ENCODE measurements around the gene DGKI. TPM values are rescaled to one million over a fixed set of nuclear protein-coding genes. Genes with fewer than 3 reads are reported as not detected.

The DGKI gene
- total and polyA plus RNA-seq, 2 experiments from 2014 or later = 0.16 to 1.0 TPM

GRCh38 chr7:137681657-137682562, 164.9 kb downstream of the DGKI start (continued):
- no peak for TF ChIP-seq EZH2 (IDR thresholded peaks at IDR 0.05; ENCODE audit: low read depth, unreplicated experiment)
- TF ChIP-seq ETS1 (IDR thresholded peaks at IDR 0.05) = no peak
- no peak for TF ChIP-seq EZH2phosphoT487 (IDR thresholded peaks at IDR 0.05; ENCODE audit: unreplicated experiment)
- no peak for TF ChIP-seq STAT1 (IDR thresholded peaks at IDR 0.05; ENCODE audit: unreplicated experiment)
- no peak for TF ChIP-seq NANOG (IDR thresholded peaks at IDR 0.05; ENCODE audit: borderline replicate concordance)
- TF ChIP-seq CREB1 (CRISPR knock-in tag; IDR thresholded peaks at IDR 0.05; ENCODE audit: low read depth) = no peak
- TF ChIP-seq REST (IDR thresholded peaks at IDR 0.05; ENCODE audit: unreplicated experiment) = no peak
- TF ChIP-seq ZNF331 (CRISPR knock-in tag; IDR thresholded peaks at IDR 0.05; ENCODE audit: low read depth) = no peak
- TF ChIP-seq JUNB (IDR thresholded peaks at IDR 0.05; ENCODE audit: unreplicated experiment) = no peak
- TF ChIP-seq POLR2AphosphoS5 (IDR thresholded peaks at IDR 0.05; ENCODE audit: low read depth) = no peak

- H3K79me2 ChIP-seq (replicated peaks; ENCODE audit: insufficient read depth) = no peaks in the 10 kb centered on the region
- 0 out of 2 replicates have a peak overlapping the region, but pooled peaks have one; percentile 49 for H2AFZ ChIP-seq
- H3K4me1 ChIP-seq (ENCODE audit: insufficient read depth) = peaks cover 29% of the 10 kb centered on the region
- peaks cover 2% of the 10 kb centered on the region for H3K27me3 Mint-ChIP-seq (ENCODE audit: insufficient read depth, low read depth, poor library complexity)
- no peak for DNase-seq (ENCODE audit: low spot score)
- H3K9me3 Mint-ChIP-seq = no peaks in the 10 kb centered on the region
- H3K4me3 ChIP-seq = no peak overlapping the region
- ATAC-seq = peak; percentile 83
- H3K4me1 Mint-ChIP-seq = peaks cover 30% of the 10 kb centered on the region
- H3K27me3 ChIP-seq (ENCODE audit: insufficient read depth) = no peaks in the 10 kb centered on the region
- H3F3A ChIP-seq (replicated peaks; ENCODE audit: low read depth) = peaks cover 8% of the 10 kb centered on the region; the same call in 1 of the 2 replicates
- no peaks in the 10 kb centered on the region for H3K36me3 ChIP-seq (ENCODE audit: insufficient read depth)
- no peaks in the 10 kb centered on the region for H3K36me3 Mint-ChIP-seq (ENCODE audit: low read depth)
- H3K27ac ChIP-seq (ENCODE audit: low read depth) = peak overlapping the region; percentile 4
- no peaks in the 10 kb centered on the region for H4K20me1 ChIP-seq (replicated peaks; ENCODE audit: insufficient read depth)
- 0 out of 2 replicates have a peak, but pooled peaks cover 3% of the 10 kb centered on the region for H3K9me2 ChIP-seq (ENCODE audit: insufficient read depth)
- no peak overlapping the region for H3K4me3 Mint-ChIP-seq
- H3K27ac Mint-ChIP-seq = no peak overlapping the region
- peak overlapping the region; percentile 61 for H3K4me2 ChIP-seq
- TF ChIP-seq ZNF462 (CRISPR knock-in tag; IDR thresholded peaks at IDR 0.05) (no peak), EZH2phosphoT487 (IDR thresholded peaks at IDR 0.05; ENCODE audit: unreplicated experiment) (no peak), ZNF114 (CRISPR knock-in tag; IDR thresholded peaks at IDR 0.05) (no peak), JUNB (IDR thresholded peaks at IDR 0.05; ENCODE audit: unreplicated experiment) (no peak)
Measured at GRCh38 chr7:137674551-137675409, 172.0 kb downstream of the DGKI start.

Data from GM23338 (cell line).